Activated CD4-positive, alpha-beta T cell treated with anti-CD3 and anti-CD28 coated beads for 36 hours (primary cell): ENCODE results near the gene ADGRB3. TPM values are rescaled to one million over a fixed set of nuclear protein-coding genes. Genes with fewer than 3 reads are reported as not detected.
A peak's percentile ranks its signal among the peaks of the same experiment; 100 is the strongest.

ENCODE experiments used
- ATAC-seq: fragments of 200-7000 bp; cut with Tn5 transposase; one replicate; pipeline ENCODE4 v1.10.0; 2021; ENCODE audit warnings: mild to moderate bottlenecking, moderate library complexity
- CTCF ChIA-PET: fragments of 350-600 bp; sonication (Branson Sonifier 250); formaldehyde crosslinking; loops from one replicate; lab custom pipeline; 2021; ENCODE audit warnings: antibody characterized with exemption; lab: Charles Lee
- POLR2A ChIA-PET: fragments of 350-600 bp; sonication (Branson Sonifier 250); formaldehyde crosslinking; loops from one replicate; lab custom pipeline; 2021; ENCODE audit warnings: antibody characterized with exemption, inconsistent platforms; lab: Charles Lee
- DNase-seq: peaks from one replicate; pipeline ENCODE4 v3.0.0-alpha.2; 2020
- H3K27ac Mint-ChIP-seq: one replicate; pipeline ENCODE4 v1.8.0; 2021; ENCODE audit warnings: mixed read lengths
- H3K27me3 Mint-ChIP-seq: one replicate; pipeline ENCODE4 v1.8.0; 2021; ENCODE audit warnings: mixed read lengths
- H3K36me3 Mint-ChIP-seq: one replicate; pipeline ENCODE4 v1.8.0; 2021; ENCODE audit warnings: low read depth, mixed read lengths
- H3K4me1 Mint-ChIP-seq: one replicate; pipeline ENCODE4 v1.8.0; 2021; ENCODE audit warnings: mixed read lengths
- H3K4me3 Mint-ChIP-seq: one replicate; pipeline ENCODE4 v1.8.0; 2021; ENCODE audit warnings: mild to moderate bottlenecking, moderate library complexity, mixed read lengths
- H3K9me3 Mint-ChIP-seq: one replicate; pipeline ENCODE4 v1.8.0; 2021; ENCODE audit warnings: low read depth, mixed read lengths
- intact Hi-C, 2 experiments: fragments of 100-400 bp; cut with DNase I in 1 of 2; cut with micrococcal nuclease in 1 of 2; formaldehyde crosslinking; loops; one replicate each; pipeline versions ENCODE4 v1.14.2 to v1.15.1; 2022 to 2024; cut with DNase I, micrococcal nuclease
- total RNA-seq, 2 experiments: library from RNA; stranded (reverse); gene quantifications; one replicate each; pipeline ENCODE4 v1.2.3, GENCODE V29; 2021

The ADGRB3 gene
- total RNA-seq = not detected

DNA sequence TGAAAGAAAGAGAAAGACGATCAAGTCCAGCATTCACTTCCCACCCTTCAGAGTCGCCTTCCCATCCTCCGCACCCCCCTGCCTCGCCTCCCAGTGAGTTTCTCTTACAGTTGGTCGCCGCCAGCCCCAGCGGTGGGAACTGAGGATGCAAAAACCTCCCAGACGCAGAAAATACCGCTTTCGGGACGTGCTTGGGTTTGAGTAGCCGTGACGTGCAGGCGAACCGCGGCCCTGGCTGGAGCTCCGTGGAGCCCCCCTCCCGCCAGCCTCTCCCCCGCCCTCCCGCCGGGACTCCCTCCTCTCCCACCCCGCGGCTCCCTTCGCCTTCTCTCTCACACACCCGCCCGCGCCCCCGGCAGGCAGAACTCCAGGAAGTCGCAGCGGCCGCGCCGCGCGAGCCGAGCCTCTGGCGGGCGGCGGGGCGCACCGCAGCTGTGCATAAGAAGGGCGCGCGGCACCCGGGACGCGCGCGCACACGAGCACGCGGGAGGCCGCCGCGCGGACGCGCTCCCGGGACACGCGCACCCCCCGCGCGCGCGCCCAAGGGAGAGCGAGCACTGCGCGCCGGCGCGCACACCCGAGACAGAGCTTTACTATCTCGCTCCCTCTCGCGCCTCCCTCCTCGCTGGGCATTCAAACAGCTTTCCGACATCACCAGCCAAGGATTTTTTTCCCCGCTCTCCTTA, at the start of gene ADGRB3:
TSS of gene ADGRB3 (plus strand) at position 557 of the 686 bp plus-strand sequence. CDS start 3,394 bp downstream, outside the sequence.
- intact Hi-C loops = loop anchor here in 1 of 2 experiments (5.0 kb wide), 2 partner anchors 332 to 1097 kb away; no protein-coding TSS in a partner anchor
- Mint-ChIP-seq H3K4me1 (peaks cover 20% of the 10 kb centered on the region), H3K4me3 (peak within 1 kb of the TSS; percentile 70), H3K9me3 (no peaks in the 10 kb centered on the region), H3K36me3 (no peaks in the 10 kb centered on the region), H3K27me3 (peaks cover 50% of the 10 kb centered on the region), H3K27ac (no peak within 1 kb of the TSS)
- CTCF ChIA-PET = interaction anchor here (1.0 kb wide), 1 partner anchor 324 kb away, joined by 3 read pairs; no protein-coding TSS in a partner anchor
- DNase-seq (peak; percentile 52), ATAC-seq (peak; percentile 71)
- POLR2A ChIA-PET = no interaction called here

DNA sequence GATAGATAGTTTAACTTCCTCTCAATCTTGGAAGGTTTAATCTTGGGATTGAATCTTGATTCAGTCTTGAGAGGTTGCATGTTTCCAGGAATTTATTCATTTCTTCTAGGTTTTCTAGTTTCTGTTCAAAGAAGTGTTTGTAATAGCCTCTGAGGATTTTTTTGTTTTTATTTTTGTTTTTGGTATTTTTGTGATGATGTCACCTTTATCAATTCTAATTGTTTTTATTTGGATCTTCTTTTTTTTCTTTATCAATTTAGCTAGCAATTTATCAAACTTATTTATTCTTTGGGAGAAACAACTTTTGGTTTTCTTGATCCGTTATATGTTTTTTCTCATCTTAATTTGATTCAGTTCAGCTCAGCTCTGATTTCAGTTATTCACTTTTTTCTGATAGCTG, 41.5 kb upstream of the ADGRB3 start:
- Mint-ChIP-seq H3K4me1 (no peaks in the 10 kb centered on the region), H3K36me3 (no peaks in the 10 kb centered on the region), H3K9me3 (peaks cover 17% of the 10 kb centered on the region), H3K27ac (no peak overlapping the region), H3K27me3 (no peaks in the 10 kb centered on the region), H3K4me3 (no peak overlapping the region)
- ChIA-PET CTCF (no interaction called here), POLR2A (no interaction called here)
- ATAC-seq (no peak), DNase-seq (no peak)
- intact Hi-C loops = no loop called here

DNA sequence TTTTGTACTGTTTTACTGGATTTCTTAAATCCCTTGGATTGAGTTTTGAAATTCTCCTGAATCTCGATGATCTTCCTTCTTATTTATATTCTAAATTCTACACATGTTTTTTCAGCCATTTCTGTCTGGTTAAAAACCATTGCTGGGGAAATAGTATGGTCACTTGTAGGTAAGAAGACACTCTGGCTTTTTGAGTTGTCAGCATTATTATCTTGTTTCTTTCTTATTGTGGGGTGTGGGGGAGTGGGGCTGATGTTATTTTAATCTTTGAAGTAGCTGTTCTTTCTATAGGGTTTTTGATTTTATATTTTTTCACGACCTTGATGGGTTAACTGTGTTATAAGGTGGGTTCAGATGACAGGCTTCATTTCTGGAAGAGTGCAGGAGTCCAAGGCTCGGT, 37.4 kb upstream of the ADGRB3 start:
- POLR2A ChIA-PET = no interaction called here
- Mint-ChIP-seq H3K27ac (no peak overlapping the region), H3K27me3 (no peaks in the 10 kb centered on the region), H3K36me3 (no peaks in the 10 kb centered on the region), H3K4me1 (no peaks in the 10 kb centered on the region), H3K9me3 (peaks cover 9% of the 10 kb centered on the region), H3K4me3 (no peak overlapping the region)
- intact Hi-C loops = no loop called here
- ATAC-seq = no peak
- CTCF ChIA-PET = no interaction called here
- DNase-seq = no peak

DNA sequence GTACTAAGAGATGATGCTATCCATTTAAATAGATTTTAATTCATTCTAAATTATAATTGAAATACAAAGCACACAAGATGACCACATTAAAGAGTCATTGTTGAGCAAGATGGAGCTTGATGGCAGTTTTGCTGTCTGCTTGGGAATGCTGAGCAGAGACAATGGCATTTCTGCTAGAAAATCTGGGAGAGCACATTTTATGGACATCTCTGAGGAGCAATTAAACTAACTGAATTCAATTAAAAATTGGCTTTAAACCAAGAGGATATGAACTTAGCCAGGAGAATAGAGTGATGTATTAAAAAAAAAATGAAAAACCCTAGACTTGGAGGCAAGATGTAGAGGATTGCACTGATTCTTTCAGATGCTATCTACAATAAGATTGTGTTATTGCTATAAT, 19.1 kb upstream of the ADGRB3 start:
- Mint-ChIP-seq H3K4me3 (no peak overlapping the region), H3K27me3 (no peaks in the 10 kb centered on the region), H3K27ac (no peak overlapping the region), H3K4me1 (no peaks in the 10 kb centered on the region), H3K9me3 (no peaks in the 10 kb centered on the region), H3K36me3 (no peaks in the 10 kb centered on the region)
- DNase-seq (no peak), ATAC-seq (no peak)
- intact Hi-C loops = no loop called here
- ChIA-PET POLR2A (no interaction called here), CTCF (no interaction called here)

DNA sequence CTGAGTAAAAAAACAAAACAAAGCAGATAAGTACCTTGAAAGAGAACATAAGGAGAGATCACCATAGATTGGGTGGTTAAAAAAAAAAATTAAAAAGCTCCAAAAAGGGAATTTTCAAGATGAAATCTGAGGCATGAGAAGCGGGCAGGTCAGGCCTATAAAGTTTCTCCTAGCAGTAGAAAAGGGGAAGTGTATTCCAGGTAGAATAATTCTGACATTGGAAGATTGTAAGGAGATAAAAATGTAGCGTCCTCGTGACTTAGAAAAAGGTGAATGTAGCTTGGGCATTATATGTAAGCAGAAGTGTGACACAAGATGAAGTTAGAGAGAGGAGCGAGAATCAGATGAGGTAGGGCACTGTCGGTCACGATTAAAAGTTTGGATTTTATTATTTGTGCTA, 9.1 kb upstream of the ADGRB3 start:
- CTCF ChIA-PET = no interaction called here
- H3K27me3 Mint-ChIP-seq = peaks cover 3% of the 10 kb centered on the region
- DNase-seq (no peak), ATAC-seq (no peak)
- POLR2A ChIA-PET = no interaction called here
- H3K9me3 Mint-ChIP-seq = peaks cover 2% of the 10 kb centered on the region
- intact Hi-C loops = no loop called here
- no peaks in the 10 kb centered on the region for H3K36me3 Mint-ChIP-seq
- no peak overlapping the region for H3K4me3 Mint-ChIP-seq
- no peaks in the 10 kb centered on the region for H3K4me1 Mint-ChIP-seq
- no peak overlapping the region for H3K27ac Mint-ChIP-seq

DNA sequence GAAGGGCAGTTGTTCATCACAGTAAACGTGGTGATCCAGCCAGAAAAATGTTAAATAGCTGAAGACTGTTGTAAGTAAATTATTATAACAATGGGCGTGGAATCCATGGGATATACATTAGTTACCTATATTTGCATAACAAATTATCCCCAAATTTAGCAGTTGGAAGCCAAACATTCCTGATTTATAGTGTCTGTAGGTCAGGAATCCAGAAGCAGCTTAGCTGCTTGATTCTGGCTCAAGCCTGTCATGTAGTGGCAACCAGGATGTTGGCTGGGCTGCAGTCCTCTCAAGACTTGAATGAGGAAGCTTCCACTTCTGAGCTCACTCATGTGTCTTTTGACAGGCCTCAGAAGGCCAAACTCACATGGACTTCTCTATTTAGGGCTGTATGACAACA, 6.9 kb upstream of the ADGRB3 start:
- Mint-ChIP-seq H3K27ac (no peak overlapping the region), H3K9me3 (peaks cover 2% of the 10 kb centered on the region), H3K27me3 (peaks cover 9% of the 10 kb centered on the region), H3K36me3 (no peaks in the 10 kb centered on the region), H3K4me3 (no peak overlapping the region), H3K4me1 (no peaks in the 10 kb centered on the region)
- ChIA-PET POLR2A (no interaction called here), CTCF (no interaction called here)
- DNase-seq = no peak
- intact Hi-C loops = no loop called here
- ATAC-seq = no peak

DNA sequence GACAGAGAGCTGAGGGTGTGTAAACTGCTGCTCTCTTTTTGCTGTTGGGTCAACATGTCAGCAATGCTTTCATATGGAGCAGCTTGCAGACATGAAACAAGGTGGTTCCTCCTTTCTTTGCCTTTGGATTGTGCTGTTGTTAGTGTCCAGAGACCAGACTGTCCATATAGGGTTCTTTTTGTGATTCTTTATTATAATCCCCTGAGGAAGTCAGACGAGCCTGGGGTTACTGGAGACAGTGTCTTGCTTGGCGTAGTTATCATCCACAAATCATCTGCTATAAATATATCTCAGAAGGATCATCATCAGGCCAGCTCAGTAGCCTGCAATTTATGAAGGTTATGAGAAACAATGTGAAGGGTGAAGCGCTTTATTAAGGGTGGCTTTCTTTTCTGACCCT, 2.3 kb upstream of the ADGRB3 start:
- DNase-seq (no peak), ATAC-seq (no peak)
- intact Hi-C loops = no loop called here
- ChIA-PET POLR2A (no interaction called here), CTCF (no interaction called here)
- Mint-ChIP-seq H3K27ac (no peak overlapping the region), H3K4me1 (peaks cover 20% of the 10 kb centered on the region), H3K27me3 (peaks cover 40% of the 10 kb centered on the region), H3K9me3 (no peaks in the 10 kb centered on the region), H3K4me3 (no peak overlapping the region), H3K36me3 (no peaks in the 10 kb centered on the region)

DNA sequence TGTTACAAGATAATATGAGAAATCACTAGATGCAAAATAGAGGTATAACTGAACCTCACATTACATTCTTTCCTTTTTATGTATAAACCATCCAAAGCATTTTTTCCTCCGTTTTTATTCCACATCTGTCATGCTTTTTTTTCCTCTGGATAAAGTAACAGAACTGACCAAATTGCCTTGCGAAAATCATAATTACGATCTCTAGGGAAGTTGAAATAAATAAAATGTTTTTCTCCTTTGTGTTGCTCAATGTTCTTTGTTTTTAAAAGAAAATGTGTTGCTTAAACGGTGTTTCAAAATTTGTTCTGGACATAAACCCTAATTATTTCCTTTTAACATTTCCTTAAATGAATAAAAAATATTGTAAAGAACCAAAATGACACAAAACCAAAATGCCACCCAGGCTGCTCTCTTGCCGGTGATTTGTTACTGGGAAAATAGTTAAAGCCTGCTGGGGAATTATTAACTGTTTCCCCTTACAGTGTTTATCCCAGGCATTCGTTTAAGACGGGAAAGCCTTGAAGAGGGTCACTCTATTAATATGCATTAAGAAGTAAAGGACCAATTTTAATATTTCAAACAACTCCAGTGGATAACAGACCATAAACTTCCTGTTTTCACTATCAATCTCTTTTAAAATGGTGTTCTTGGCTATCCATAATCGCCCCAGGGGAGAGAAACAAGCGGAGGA, 1.7 kb upstream of the ADGRB3 start:
- H3K36me3 Mint-ChIP-seq = no peaks in the 10 kb centered on the region
- intact Hi-C loops = no loop called here
- peaks cover 20% of the 10 kb centered on the region for H3K4me1 Mint-ChIP-seq
- DNase-seq (no peak), ATAC-seq (no peak)
- no peak overlapping the region for H3K27ac Mint-ChIP-seq
- peaks cover 43% of the 10 kb centered on the region for H3K27me3 Mint-ChIP-seq
- no peak overlapping the region for H3K4me3 Mint-ChIP-seq
- ChIA-PET CTCF (no interaction called here), POLR2A (no interaction called here)
- H3K9me3 Mint-ChIP-seq = no peaks in the 10 kb centered on the region

DNA sequence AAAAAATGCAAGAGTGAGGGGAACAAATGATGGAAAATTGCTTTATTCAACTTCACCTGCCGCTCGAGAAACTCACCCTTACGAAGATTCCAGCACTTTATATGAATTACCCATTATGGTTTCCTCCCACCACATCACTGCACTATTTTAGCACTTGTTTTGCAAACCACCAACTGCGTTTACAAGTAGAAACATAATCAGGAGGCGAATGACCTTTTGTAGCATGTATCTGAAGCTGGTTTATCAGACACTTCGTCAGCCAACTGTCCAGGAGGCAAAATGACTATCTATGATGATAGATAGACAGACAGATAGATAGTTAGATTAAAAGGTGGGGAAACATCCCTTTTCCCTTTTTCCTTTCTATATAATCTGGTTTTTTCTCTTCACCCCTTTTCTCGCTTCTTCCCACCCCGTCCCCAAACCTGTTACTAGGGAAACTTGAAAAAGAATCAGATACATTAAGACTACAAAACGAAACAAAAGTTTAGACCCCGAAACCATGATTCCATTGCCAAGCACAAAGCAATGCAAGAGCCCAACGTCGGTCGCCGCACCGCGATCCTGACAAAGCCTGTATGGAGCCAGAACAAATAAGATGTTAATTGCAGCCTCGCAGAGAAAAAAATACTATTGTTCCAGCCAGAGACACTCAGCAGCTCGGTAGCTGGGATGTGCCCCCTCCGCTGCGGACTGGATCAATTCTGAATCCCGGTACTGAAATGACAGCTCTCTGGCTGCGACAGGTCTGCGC, 933 bp upstream of the ADGRB3 start:
- Mint-ChIP-seq H3K27me3 (peaks cover 43% of the 10 kb centered on the region), H3K27ac (no peak overlapping the region), H3K9me3 (no peaks in the 10 kb centered on the region), H3K4me3 (peak overlapping the region; percentile 70), H3K36me3 (no peaks in the 10 kb centered on the region), H3K4me1 (peaks cover 20% of the 10 kb centered on the region)
- intact Hi-C loops = no loop called here
- ChIA-PET POLR2A (no interaction called here), CTCF (no interaction called here)
- ATAC-seq = no peak
- DNase-seq = peak; percentile 5

DNA sequence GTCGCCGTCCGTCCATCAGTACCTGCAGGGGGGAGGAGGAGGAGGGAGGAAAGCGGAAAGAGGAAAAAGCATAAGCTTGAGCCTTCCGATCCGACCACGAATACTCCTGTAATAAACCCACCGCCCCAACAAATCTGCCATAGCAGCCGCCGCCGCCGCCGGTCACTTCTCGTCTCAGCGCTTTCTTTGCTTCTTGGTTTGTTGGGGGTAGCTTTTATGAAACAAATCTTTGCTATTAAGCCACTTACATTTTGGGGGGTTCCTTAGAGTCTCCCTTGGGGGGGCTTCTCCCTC, 277 bp downstream of the ADGRB3 start:
- peaks cover 20% of the 10 kb centered on the region for H3K4me1 Mint-ChIP-seq
- ChIA-PET POLR2A (no interaction called here), CTCF (interaction anchor here (0.8 to 1.0 kb wide), 2 partner anchors 324 to 1210 kb away, joined by 3 read pairs; no protein-coding TSS in a partner anchor)
- intact Hi-C loops = loop anchor here in 1 of 2 experiments (5.0 kb wide), 2 partner anchors 332 to 1097 kb away; no protein-coding TSS in a partner anchor
- H3K36me3 Mint-ChIP-seq = no peaks in the 10 kb centered on the region
- peaks cover 53% of the 10 kb centered on the region for H3K27me3 Mint-ChIP-seq
- ATAC-seq (no peak), DNase-seq (peak; percentile 8)
- no peak overlapping the region for H3K27ac Mint-ChIP-seq
- H3K4me3 Mint-ChIP-seq = peak overlapping the region; percentile 70
- no peaks in the 10 kb centered on the region for H3K9me3 Mint-ChIP-seq

DNA sequence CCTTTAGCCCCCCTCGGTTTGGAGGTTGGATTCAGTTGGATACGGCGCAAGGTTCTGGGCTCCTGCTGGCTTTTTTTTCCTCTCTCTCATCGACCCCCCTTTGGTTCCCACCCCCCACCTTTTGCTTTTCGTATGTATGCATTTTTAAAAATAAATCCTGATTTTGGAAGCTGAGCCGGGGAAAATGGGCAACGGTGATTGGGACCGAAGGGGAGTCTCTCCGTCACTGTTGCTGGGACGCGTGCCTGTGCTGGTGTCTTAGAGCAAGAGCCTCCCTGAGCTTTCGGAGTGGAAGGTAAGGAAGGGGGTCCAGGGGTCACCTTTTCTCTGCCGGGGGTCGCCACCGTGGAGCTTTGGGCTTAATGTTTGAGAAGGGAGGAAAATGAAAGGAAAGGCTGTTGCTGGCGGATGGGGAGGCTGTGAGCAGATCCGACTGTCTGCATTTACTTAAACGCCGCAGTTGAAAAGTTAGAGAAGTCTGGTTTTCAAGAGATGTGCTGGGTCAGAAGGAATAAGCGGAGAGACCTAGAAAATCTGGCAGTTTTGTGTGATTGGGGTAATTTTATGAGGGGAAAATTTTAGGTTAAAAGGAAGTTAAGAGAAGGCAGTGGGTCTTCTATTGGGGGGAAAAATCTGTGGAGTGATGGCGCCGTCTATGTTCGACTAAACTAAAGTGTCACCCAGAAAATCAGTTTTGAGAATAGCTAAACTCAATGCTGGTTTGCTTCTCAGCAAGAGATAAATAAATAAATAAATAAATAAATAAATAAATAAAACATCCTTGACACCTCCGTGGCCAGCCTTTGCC, 828 bp downstream of the ADGRB3 start:
- Mint-ChIP-seq H3K27ac (no peak overlapping the region), H3K9me3 (no peaks in the 10 kb centered on the region), H3K36me3 (no peaks in the 10 kb centered on the region), H3K4me3 (peak overlapping the region; percentile 70), H3K27me3 (peaks cover 55% of the 10 kb centered on the region), H3K4me1 (peaks cover 20% of the 10 kb centered on the region)
- intact Hi-C loops = loop anchor here in 1 of 2 experiments (5.0 kb wide), 2 partner anchors 331 to 1096 kb away; no protein-coding TSS in a partner anchor
- CTCF ChIA-PET = interaction anchor here (0.8 to 1.0 kb wide), 2 partner anchors 323 to 1210 kb away, joined by 3 read pairs; no protein-coding TSS in a partner anchor
- POLR2A ChIA-PET = no interaction called here
- ATAC-seq (no peak), DNase-seq (peak; percentile 12)
